Pancreas (tissue), 10 donors: Measurements from ENCODE around the gene PPM1H. TPM values are rescaled to one million over a fixed set of nuclear protein-coding genes. Genes with fewer than 3 reads are reported as not detected.
A peak's percentile ranks its signal among the peaks of the same experiment; 100 is the strongest.

Experiments
- ATAC-seq, 4 donors: fragments of 200-7000 bp; cut with Tn5 transposase; one replicate each; pipeline versions ENCODE4 v1.8.0 to v1.9.1; 2020; ENCODE audit warnings: mild to moderate bottlenecking in 4 of 4, moderate library complexity in 4 of 4
- DNase-seq, 6 donors: peaks; one replicate each; pipeline ENCODE4 v3.0.0-alpha.2; 2020
- FAIRE-seq: peaks from 2 replicates; lab custom pipeline; 2012; peaks lifted over from hg19 to GRCh38; lab: Jason Lieb, UNC
- H3K27ac ChIP-seq, 4 donors: fragments of 200-600 bp; sonication (generic); 1 replicate in 3 of 4; 2 replicates in 1 of 4; pipeline versions ENCODE4 v1.5.0 to v1.8.0; 2020
- H3K27me3 ChIP-seq, 4 donors: fragments of 200-600 bp; one replicate each; pipeline ENCODE4 v1.8.0; 2021
- H3K36me3 ChIP-seq, 3 donors: fragments of 200-600 bp; sonication (generic) in 1 of 3; one replicate each; pipeline versions ENCODE4 v1.5.0 to v1.8.0; 2020 to 2021
- H3K4me1 ChIP-seq, 3 donors: fragments of 200-600 bp; one replicate each; pipeline ENCODE4 v1.8.0; 2021
- H3K4me3 ChIP-seq, 4 donors: fragments of 200-600 bp; sonication (generic) in 2 of 4; one replicate each; pipeline versions ENCODE4 v1.5.0 to v1.8.0; 2020 to 2021
- H3K9me3 ChIP-seq, 4 donors: fragments of 200-600 bp; one replicate each; pipeline ENCODE4 v1.8.0; 2021
- WGBS, 2 donors: extraction: QIAGEN DNeasy Blood & Tissue Kit; methylation state at CpG; one replicate each; pipeline ENCODE4 v1.1.7; 2013; 5-methylcytosine and 5-hydroxymethylcytosine counted together
- intact Hi-C, 3 donors: fragments of 100-400 bp; cut with DNase I; formaldehyde crosslinking; loops; one replicate each; pipeline versions ENCODE4 v1.11.1 to v1.14.2; 2022
- polyA plus RNA-seq, 2 donors: library from polyadenylated mRNA; stranded (reverse); fragments of 200-250 nt; gene quantifications; one replicate each; pipeline ENCODE4 v1.2.3, GENCODE V29; 2013
- total RNA-seq, 6 donors: library from RNA; stranded (reverse); fragmentation: NEBNext Ultra II Directional in 4 of 6; extraction: Animal tissue kit (Norgen Biotek cat#: 25700) in 4 of 6; gene quantifications; one replicate each; pipeline versions ENCODE4 v1.2.1 to v1.2.4, GENCODE V29; 2021 to 2023
- TF ChIP-seq, protein P1 (sequence below), 4 donors: fragments of 200-600 bp; sonication (generic) in 3 of 4; IDR thresholded peaks; one replicate each; pipeline versions ENCODE4 v1.5.0 to v1.8.0; 2021; ENCODE audit warnings: antibody characterized with exemption in 4 of 4
- donor health status: healthy with polysubstance abuse.
- donor health status: DM: no; HTN: no; CAD: no; lungs with moderate emphysema.
- donor health status: DM: no; HTN: no; CAD: no.
- donor health status: control.
- donor health status: control.
- donor health status: Bipolar disorder and iron deficiency.
- donor health status: DM: yes; HTN: yes; CAD: no.
- donor health status: DM: no; HTN: no; CAD: no.
- donor health status: DM: no; HTN: no; CAD: no.
- donor health status: DM: yes; HTN: yes; CAD: no.

The PPM1H gene
- total and polyA plus RNA-seq, 8 donors = 1.7 to 12.9 (median 5.8) TPM

DNA sequence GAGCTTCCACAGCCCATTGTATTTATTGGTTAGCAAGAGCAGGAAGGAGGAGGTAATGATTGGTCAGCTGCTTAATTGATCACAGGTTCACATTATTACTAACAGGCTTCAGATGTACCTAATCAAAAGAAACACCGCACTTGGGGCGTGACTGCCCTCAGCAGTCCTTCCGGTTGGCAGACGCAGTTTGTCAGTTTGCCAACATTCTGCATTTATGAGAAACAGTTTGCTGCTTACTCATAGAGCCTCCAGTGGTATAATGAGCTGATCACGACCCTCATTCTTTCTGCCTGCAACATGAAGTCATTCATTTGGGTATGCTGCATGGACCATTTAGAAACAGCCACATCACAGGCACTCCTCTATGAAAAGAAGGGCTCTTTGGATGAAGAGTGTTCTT is 42.5 kb upstream of the PPM1H start:
- no peaks in the 10 kb centered on the region for H3K36me3 ChIP-seq

DNA sequence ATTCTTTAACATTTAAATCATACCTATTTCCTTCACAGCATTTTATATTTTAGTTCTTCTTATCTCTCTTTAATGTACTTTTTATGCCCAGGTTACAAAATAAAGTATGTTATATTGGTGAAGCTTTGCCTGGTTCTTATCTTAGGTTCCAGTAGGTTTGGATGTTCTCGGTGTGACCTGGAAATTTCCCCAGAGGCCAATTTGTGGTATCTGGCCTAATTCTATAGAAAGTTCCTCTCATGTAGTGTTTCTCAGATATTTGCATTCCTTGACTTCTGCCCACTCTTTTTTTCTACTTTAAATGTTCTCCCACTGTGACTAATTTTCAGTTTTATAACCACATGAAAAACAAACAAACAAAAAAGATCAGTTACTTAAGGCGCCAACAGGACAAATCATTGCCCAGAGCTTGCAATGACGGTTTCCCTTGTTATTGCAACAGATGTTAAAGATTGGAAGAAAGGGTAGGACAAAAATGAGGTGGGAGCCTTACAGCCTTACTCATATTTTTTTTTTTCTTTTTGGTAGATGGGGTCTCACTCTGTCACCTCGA is 41.2 kb upstream of the PPM1H start:
- TF ChIP-seq, protein P1, sequence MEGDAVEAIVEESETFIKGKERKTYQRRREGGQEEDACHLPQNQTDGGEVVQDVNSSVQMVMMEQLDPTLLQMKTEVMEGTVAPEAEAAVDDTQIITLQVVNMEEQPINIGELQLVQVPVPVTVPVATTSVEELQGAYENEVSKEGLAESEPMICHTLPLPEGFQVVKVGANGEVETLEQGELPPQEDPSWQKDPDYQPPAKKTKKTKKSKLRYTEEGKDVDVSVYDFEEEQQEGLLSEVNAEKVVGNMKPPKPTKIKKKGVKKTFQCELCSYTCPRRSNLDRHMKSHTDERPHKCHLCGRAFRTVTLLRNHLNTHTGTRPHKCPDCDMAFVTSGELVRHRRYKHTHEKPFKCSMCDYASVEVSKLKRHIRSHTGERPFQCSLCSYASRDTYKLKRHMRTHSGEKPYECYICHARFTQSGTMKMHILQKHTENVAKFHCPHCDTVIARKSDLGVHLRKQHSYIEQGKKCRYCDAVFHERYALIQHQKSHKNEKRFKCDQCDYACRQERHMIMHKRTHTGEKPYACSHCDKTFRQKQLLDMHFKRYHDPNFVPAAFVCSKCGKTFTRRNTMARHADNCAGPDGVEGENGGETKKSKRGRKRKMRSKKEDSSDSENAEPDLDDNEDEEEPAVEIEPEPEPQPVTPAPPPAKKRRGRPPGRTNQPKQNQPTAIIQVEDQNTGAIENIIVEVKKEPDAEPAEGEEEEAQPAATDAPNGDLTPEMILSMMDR (IDR thresholded peaks at IDR 0.05) = no peak
- Histone ChIP-seq H3K27ac (no peak overlapping the region), H3K27me3 (no peaks in the 10 kb centered on the region), H3K36me3 (no peaks in the 10 kb centered on the region), H3K4me3 (no peak overlapping the region), H3K9me3 (no peaks in the 10 kb centered on the region), H3K4me1 (no peaks in the 10 kb centered on the region)
- FAIRE-seq (no peak), ATAC-seq (no peak), DNase-seq (no peak)
- intact Hi-C loops = no loop called here
- 90 to 97% methylated on average over 4 of the region's 4 CpGs for WGBS, 2 donors

More for the DNA sequence above, 42.5 kb upstream of the PPM1H start:
- no peak for FAIRE-seq
- no peak for ATAC-seq
- TF ChIP-seq, protein P1 (IDR thresholded peaks at IDR 0.05) = no peak
- WGBS, 2 donors = 69 to 72% methylated on average over 5 of the region's 5 CpGs
- no peak for DNase-seq
- no peak overlapping the region for H3K4me3 ChIP-seq
- H3K27ac ChIP-seq = no peak overlapping the region
- no peaks in the 10 kb centered on the region for H3K27me3 ChIP-seq
- intact Hi-C loops = no loop called here
- H3K9me3 ChIP-seq = no peaks in the 10 kb centered on the region
- no peaks in the 10 kb centered on the region for H3K4me1 ChIP-seq

DNA sequence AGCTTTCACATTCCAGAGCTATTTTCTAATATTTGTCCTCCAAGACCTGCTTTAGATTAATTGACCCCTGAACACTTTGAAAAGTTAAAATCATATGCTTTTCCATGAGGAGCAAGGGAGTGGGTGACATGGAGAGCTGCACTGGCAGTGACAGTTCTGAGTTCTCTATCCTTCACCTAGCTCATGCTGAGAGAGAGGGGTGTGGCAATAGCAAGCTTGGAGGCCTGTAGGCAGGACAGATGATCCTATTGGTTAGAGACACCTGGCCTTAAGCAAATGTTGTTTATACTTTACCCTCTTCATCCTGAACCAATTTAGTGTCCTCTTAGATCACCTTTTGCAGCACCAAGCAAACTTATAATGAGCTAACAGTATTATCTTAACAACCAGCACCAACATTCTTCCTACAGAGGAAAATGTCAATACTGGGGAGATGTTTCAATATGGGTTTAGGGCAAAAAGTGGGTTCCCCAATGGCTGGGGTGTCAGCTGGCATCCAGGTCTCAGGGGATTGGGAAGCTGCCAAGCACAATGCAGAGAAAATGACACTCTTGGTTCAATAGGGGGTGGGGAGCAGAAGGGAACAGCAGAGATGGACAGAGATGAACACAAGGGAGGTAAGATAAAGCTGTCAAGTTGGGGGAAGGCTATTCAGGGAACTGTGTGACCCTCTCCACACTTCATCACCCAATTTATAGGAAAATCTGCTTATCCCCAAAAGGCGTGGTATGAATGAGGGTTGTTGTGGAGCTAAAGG is 37.0 kb upstream of the PPM1H start:
- intact Hi-C loops = no loop called here
- Histone ChIP-seq H3K27ac (no peak overlapping the region), H3K27me3 (no peaks in the 10 kb centered on the region), H3K36me3 (no peaks in the 10 kb centered on the region), H3K9me3 (no peaks in the 10 kb centered on the region), H3K4me3 (no peak overlapping the region), H3K4me1 (peaks cover 0 to 9% (median 7%) of the 10 kb centered on the region in 3 donors)
- DNase-seq (no peak), ATAC-seq (peak in 1 of 4 donors; percentile 29), FAIRE-seq (no peak)
- TF ChIP-seq, protein P1 (IDR thresholded peaks at IDR 0.05) = no peak
- WGBS, 2 donors = 93 to 100% methylated on average over 1 of the region's 1 CpG

GRCh38 chr12:62969695-62970094 is 34.7 kb upstream of the PPM1H start:
- no peak for FAIRE-seq
- Histone ChIP-seq H3K27me3 (no peaks in the 10 kb centered on the region), H3K27ac (no peak overlapping the region), H3K9me3 (no peaks in the 10 kb centered on the region), H3K36me3 (no peaks in the 10 kb centered on the region), H3K4me3 (no peak overlapping the region), H3K4me1 (peaks cover 0 to 13% (median 7%) of the 10 kb centered on the region in 3 donors)
- ATAC-seq = no peak
- TF ChIP-seq, protein P1 (IDR thresholded peaks at IDR 0.05) = no peak
- 56 to 64% methylated on average over 7 of the region's 7 CpGs for WGBS, 2 donors
- DNase-seq = no peak
- intact Hi-C loops = no loop called here

GRCh38 chr12:62967701-62968100 is 32.8 kb upstream of the PPM1H start:
- peaks cover 0 to 13% (median 7%) of the 10 kb centered on the region in 3 donors for H3K4me1 ChIP-seq
- H3K27ac ChIP-seq = peak overlapping the region in 1 of 4 donors; percentile 57
- no peaks in the 10 kb centered on the region for H3K9me3 ChIP-seq
- no peaks in the 10 kb centered on the region for H3K27me3 ChIP-seq
- H3K4me3 ChIP-seq = no peak overlapping the region
- DNase-seq = no peak
- no peak for FAIRE-seq
- 58% methylated on average over 2 of the region's 2 CpGs for WGBS, 2 donors
- no peaks in the 10 kb centered on the region for H3K36me3 ChIP-seq
- TF ChIP-seq, protein P1 (IDR thresholded peaks at IDR 0.05) = no peak
- intact Hi-C loops = no loop called here
- ATAC-seq = no peak
